HEK293 (cell line): ENCODE data around the gene MAN1C1.

Source experiments
- CTCF ChIA-PET: fragments of 350-600 bp; formaldehyde crosslinking; extraction: SDS; loops from one replicate; lab custom pipeline; 2021; ENCODE audit warnings: antibody characterized with exemption; lab: Yijun Ruan, JAX
- POLR2A ChIA-PET: fragments of 300-600 bp; formaldehyde crosslinking; extraction: SDS; loops from one replicate; lab custom pipeline; 2020; ENCODE audit warnings: antibody characterized with exemption, inconsistent platforms; lab: Yijun Ruan, JAX
- H3K27ac ChIP-seq: fragments of 200-500 bp; sonication (Bioruptor generic); 2 replicates; pipeline ENCODE4 v1.5.1; 2014; ENCODE audit warnings: low read depth, low read length, control low read depth, inconsistent platforms; ENCODE audit errors: extremely low read depth
- H3K36me3 ChIP-seq, 2 experiments: fragments of 200-500 bp in 1 of 2; sonication (Bioruptor generic) in 1 of 2; 1 replicate in 1 of 2; 2 replicates in 1 of 2; pipeline ENCODE4 v1.5.1; 2014 to 2017; ENCODE audit warnings: inconsistent platforms in 2 of 2, low read length in 2 of 2; ENCODE audit not compliant: control insufficient read depth in 2 of 2, insufficient read depth in 1 of 2
- H3K4me1 ChIP-seq: fragments of 200-500 bp; sonication (Bioruptor generic); 2 replicates; pipeline ENCODE4 v1.5.1; 2014; ENCODE audit warnings: mild to moderate bottlenecking, low read length, inconsistent platforms; ENCODE audit not compliant: control insufficient read depth, insufficient read depth
- H3K4me3 ChIP-seq: 2 replicates; pipeline ENCODE4 v1.5.1; 2011; ENCODE audit warnings: low read depth, mild to moderate bottlenecking, control low read depth, low read length, moderate library complexity
- H3K9me3 ChIP-seq: fragments of 200-500 bp; sonication (Bioruptor generic); 2 replicates; pipeline ENCODE4 v1.5.1; 2014; ENCODE audit warnings: low read depth, low read length, inconsistent platforms; ENCODE audit not compliant: control insufficient read depth, insufficient read depth
- EGR2 ChIP-seq: fragments of 450-650 bp; formaldehyde crosslinking; IDR thresholded peaks from 2 replicates; pipeline ENCODE4 v1.5.1; 2016; ENCODE audit warnings: low read depth, missing biosample characterization, missing genetic modification characterization
- ELK4 ChIP-seq: IDR thresholded peaks from 2 replicates; pipeline ENCODE4 v1.6.1; 2011; ENCODE audit warnings: mild to moderate bottlenecking, low read depth, low read length, borderline replicate concordance
- KLF8 ChIP-seq: fragments of 450-650 bp; formaldehyde crosslinking; IDR thresholded peaks from 2 replicates; pipeline ENCODE4 v1.5.1; 2016; ENCODE audit warnings: missing biosample characterization, missing genetic modification characterization
- OSR2 ChIP-seq: fragments of 450-650 bp; formaldehyde crosslinking; IDR thresholded peaks from 2 replicates; pipeline ENCODE4 v1.5.1; 2016; ENCODE audit warnings: missing biosample characterization, missing genetic modification characterization
- TSHZ1 ChIP-seq: fragments of 450-650 bp; formaldehyde crosslinking; IDR thresholded peaks from 2 replicates; pipeline ENCODE4 v1.5.1; 2016; ENCODE audit warnings: missing biosample characterization, missing genetic modification characterization, borderline replicate concordance
- ZBTB48 ChIP-seq: fragments of 450-650 bp; formaldehyde crosslinking; IDR thresholded peaks from 2 replicates; pipeline ENCODE4 v1.5.1; 2016; ENCODE audit warnings: missing biosample characterization, missing genetic modification characterization
- ZFP3 ChIP-seq: fragments of 450-650 bp; formaldehyde crosslinking; IDR thresholded peaks from 2 replicates; pipeline ENCODE4 v1.5.1; 2016; ENCODE audit warnings: low read depth, missing biosample characterization, missing genetic modification characterization
- ZFP41 ChIP-seq: fragments of 450-650 bp; formaldehyde crosslinking; IDR thresholded peaks from 2 replicates; pipeline ENCODE4 v1.5.1; 2016; ENCODE audit warnings: missing biosample characterization, missing genetic modification characterization, borderline replicate concordance
- ZNF157 ChIP-seq: fragments of 450-650 bp; formaldehyde crosslinking; IDR thresholded peaks from 2 replicates; pipeline ENCODE4 v1.5.1; 2016; ENCODE audit warnings: missing biosample characterization, missing genetic modification characterization
- ZNF529 ChIP-seq: fragments of 450-650 bp; formaldehyde crosslinking; IDR thresholded peaks from 2 replicates; pipeline ENCODE4 v1.5.1; 2017; ENCODE audit warnings: missing genetic modification characterization, missing biosample characterization; ENCODE audit not compliant: insufficient replicate concordance
- ZNF561 ChIP-seq: fragments of 450-650 bp; IDR thresholded peaks from 2 replicates; pipeline ENCODE4 v1.5.1; 2018; ENCODE audit warnings: missing biosample characterization, missing genetic modification characterization, borderline replicate concordance
- ZNF600 ChIP-seq: fragments of 450-650 bp; formaldehyde crosslinking; IDR thresholded peaks from 2 replicates; pipeline ENCODE4 v1.5.1; 2016; ENCODE audit warnings: missing biosample characterization, missing genetic modification characterization
- ZNF768 ChIP-seq: fragments of 450-650 bp; formaldehyde crosslinking; IDR thresholded peaks from 2 replicates; pipeline ENCODE4 v1.5.1; 2018; ENCODE audit warnings: missing biosample characterization, mild to moderate bottlenecking, missing genetic modification characterization
- TF ChIP-seq, protein P1 (sequence below): fragments of 450-650 bp; formaldehyde crosslinking; IDR thresholded peaks from 2 replicates; pipeline ENCODE4 v1.5.1; 2017; ENCODE audit warnings: missing biosample characterization, missing genetic modification characterization
- TF ChIP-seq, protein P2 (sequence below): fragments of 450-650 bp; formaldehyde crosslinking; IDR thresholded peaks from 2 replicates; pipeline ENCODE4 v1.5.1; 2016; ENCODE audit warnings: missing biosample characterization, missing genetic modification characterization

The MAN1C1 gene

GRCh38 chr1:25609921-25610320 is 6.7 kb upstream of the MAN1C1 start:
- Histone ChIP-seq H3K4me1 (no peaks in the 10 kb centered on the region), H3K4me3 (no peak overlapping the region), H3K27ac (no peak overlapping the region)
- ChIA-PET CTCF (interaction anchor here (0.6 to 3.2 kb wide), 10 partner anchors 8 to 200 kb away, joined by 3 to 32 read pairs (median 10); partner anchors contain the start of gene SELENON), POLR2A (no interaction called here)
- no peak for TF ChIP-seq ZNF529 (tag by site-specific recombination)
- TF ChIP-seq, protein P1, sequence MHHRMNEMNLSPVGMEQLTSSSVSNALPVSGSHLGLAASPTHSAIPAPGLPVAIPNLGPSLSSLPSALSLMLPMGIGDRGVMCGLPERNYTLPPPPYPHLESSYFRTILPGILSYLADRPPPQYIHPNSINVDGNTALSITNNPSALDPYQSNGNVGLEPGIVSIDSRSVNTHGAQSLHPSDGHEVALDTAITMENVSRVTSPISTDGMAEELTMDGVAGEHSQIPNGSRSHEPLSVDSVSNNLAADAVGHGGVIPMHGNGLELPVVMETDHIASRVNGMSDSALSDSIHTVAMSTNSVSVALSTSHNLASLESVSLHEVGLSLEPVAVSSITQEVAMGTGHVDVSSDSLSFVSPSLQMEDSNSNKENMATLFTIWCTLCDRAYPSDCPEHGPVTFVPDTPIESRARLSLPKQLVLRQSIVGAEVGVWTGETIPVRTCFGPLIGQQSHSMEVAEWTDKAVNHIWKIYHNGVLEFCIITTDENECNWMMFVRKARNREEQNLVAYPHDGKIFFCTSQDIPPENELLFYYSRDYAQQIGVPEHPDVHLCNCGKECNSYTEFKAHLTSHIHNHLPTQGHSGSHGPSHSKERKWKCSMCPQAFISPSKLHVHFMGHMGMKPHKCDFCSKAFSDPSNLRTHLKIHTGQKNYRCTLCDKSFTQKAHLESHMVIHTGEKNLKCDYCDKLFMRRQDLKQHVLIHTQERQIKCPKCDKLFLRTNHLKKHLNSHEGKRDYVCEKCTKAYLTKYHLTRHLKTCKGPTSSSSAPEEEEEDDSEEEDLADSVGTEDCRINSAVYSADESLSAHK: peak; percentile 54; the same call in 1 of the 2 replicates
- TF ChIP-seq, all 188 proteins: peak for 1
- H3K9me3 ChIP-seq: no peaks in the 10 kb centered on the region
- no peaks in the 10 kb centered on the region for H3K36me3 ChIP-seq

GRCh38 chr1:25610822-25611630 is 5.6 kb upstream of the MAN1C1 start:
- ChIA-PET CTCF (interaction anchor here (0.7 to 3.2 kb wide), 3 partner anchors 38 to 185 kb away, joined by 3 to 10 read pairs (median 10); no protein-coding TSS in a partner anchor), POLR2A (interaction anchor here (0.6 to 0.8 kb wide), 2 partner anchors 38 to 200 kb away, joined by 3 to 4 read pairs; no protein-coding TSS in a partner anchor)
- H3K4me1 ChIP-seq: no peaks in the 10 kb centered on the region
- H3K27ac ChIP-seq: no peak overlapping the region
- H3K36me3 ChIP-seq: no peaks in the 10 kb centered on the region
- H3K4me3 ChIP-seq: no peak overlapping the region
- H3K9me3 ChIP-seq: no peaks in the 10 kb centered on the region
- TF ChIP-seq ZNF561 (no peak), ZFP3 (no peak), ZNF157 (no peak), TSHZ1 (no peak), OSR2 (tag by site-specific recombination) (no peak), ELK4 (no peak), ZFP41 (tag by site-specific recombination) (no peak), KLF8 (tag by site-specific recombination) (no peak), ZBTB48 (no peak), ZNF768 (tag by site-specific recombination) (peak; percentile 67; the same call in 1 of the 2 replicates), ZNF600 (tag by site-specific recombination) (no peak), EGR2 (tag by site-specific recombination) (no peak)
- TF ChIP-seq, protein P2, sequence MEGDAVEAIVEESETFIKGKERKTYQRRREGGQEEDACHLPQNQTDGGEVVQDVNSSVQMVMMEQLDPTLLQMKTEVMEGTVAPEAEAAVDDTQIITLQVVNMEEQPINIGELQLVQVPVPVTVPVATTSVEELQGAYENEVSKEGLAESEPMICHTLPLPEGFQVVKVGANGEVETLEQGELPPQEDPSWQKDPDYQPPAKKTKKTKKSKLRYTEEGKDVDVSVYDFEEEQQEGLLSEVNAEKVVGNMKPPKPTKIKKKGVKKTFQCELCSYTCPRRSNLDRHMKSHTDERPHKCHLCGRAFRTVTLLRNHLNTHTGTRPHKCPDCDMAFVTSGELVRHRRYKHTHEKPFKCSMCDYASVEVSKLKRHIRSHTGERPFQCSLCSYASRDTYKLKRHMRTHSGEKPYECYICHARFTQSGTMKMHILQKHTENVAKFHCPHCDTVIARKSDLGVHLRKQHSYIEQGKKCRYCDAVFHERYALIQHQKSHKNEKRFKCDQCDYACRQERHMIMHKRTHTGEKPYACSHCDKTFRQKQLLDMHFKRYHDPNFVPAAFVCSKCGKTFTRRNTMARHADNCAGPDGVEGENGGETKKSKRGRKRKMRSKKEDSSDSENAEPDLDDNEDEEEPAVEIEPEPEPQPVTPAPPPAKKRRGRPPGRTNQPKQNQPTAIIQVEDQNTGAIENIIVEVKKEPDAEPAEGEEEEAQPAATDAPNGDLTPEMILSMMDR (tag by site-specific recombination): peak; percentile 73
- TF ChIP-seq, all 188 proteins: peak for 2
